Uterus (tissue), 4 donors: ENCODE measurements around the gene PTPRU. TPM values are rescaled to one million over a fixed set of nuclear protein-coding genes. Genes with fewer than 3 reads are reported as not detected.

Experiments used
- DNase-seq, 2 donors: peaks; one replicate each; pipeline ENCODE4 v3.0.0-alpha.2; 2019 to 2020
- H3K27ac ChIP-seq, 2 donors: fragments of 200-600 bp; sonication (generic); 1 replicate in 1 of 2; 2 replicates in 1 of 2; pipeline ENCODE4 v1.5.1; 2016 to 2018
- H3K27me3 ChIP-seq, 2 donors: fragments of 200-600 bp; sonication (generic); one replicate each; pipeline ENCODE4 v1.5.1; 2018 to 2019; ENCODE audit warnings: control low read depth in 1 of 2
- H3K36me3 ChIP-seq, 2 donors: fragments of 200-600 bp; sonication (generic); one replicate each; pipeline ENCODE4 v1.5.1; 2019; ENCODE audit warnings: control low read depth in 1 of 2
- H3K4me1 ChIP-seq, 2 donors: fragments of 200-600 bp; sonication (generic); one replicate each; pipeline ENCODE4 v1.5.1; 2018 to 2019; ENCODE audit warnings: control low read depth in 1 of 2
- H3K4me3 ChIP-seq, 2 donors: fragments of 200-600 bp; sonication (generic); 1 replicate in 1 of 2; 2 replicates in 1 of 2; pipeline ENCODE4 v1.5.1; 2018 to 2019; ENCODE audit warnings: mild to moderate bottlenecking in 1 of 2
- H3K9me3 ChIP-seq, 2 donors: fragments of 200-600 bp; sonication (generic); one replicate each; pipeline ENCODE4 v1.5.1; 2019; ENCODE audit warnings: control low read depth in 1 of 2
- POLR2A ChIP-seq, 2 donors: fragments of 450-650 bp; IDR thresholded peaks; one replicate each; pipeline ENCODE4 v1.6.1; 2016; ENCODE audit warnings: antibody characterized with exemption in 2 of 2, mild to moderate bottlenecking in 1 of 2, moderate library complexity in 1 of 2
- intact Hi-C: fragments of 100-400 bp; cut with DNase I; formaldehyde crosslinking; loops from one replicate; pipeline ENCODE4 v1.15.1; 2023; ENCODE audit warnings: low total_unique reads
- total RNA-seq, 4 donors: library from RNA; depleted of rRNA in 3 of 4; stranded (reverse); fragments of >200 nt in 3 of 4; gene quantifications; one replicate each; pipeline versions ENCODE4 v1.1.0 to v1.2.4, GENCODE V29; 2014 to 2023
- TF ChIP-seq, protein P1 (sequence below), 4 experiments: fragments of 200-600 bp in 2 of 4; fragments of 450-650 bp in 2 of 4; sonication (generic) in 2 of 4; IDR thresholded peaks; one replicate each; pipeline ENCODE4 v1.5.1; 2016 to 2019; ENCODE audit warnings: antibody characterized with exemption in 4 of 4, mild to moderate bottlenecking in 2 of 4, moderate library complexity in 1 of 4
- donor health status: DM: yes; HTN: yes; CAD: no.

The PTPRU gene
- total RNA-seq, 4 donors from 2014 or later = 9.5 to 48.2 (median 33.4) TPM

DNA sequence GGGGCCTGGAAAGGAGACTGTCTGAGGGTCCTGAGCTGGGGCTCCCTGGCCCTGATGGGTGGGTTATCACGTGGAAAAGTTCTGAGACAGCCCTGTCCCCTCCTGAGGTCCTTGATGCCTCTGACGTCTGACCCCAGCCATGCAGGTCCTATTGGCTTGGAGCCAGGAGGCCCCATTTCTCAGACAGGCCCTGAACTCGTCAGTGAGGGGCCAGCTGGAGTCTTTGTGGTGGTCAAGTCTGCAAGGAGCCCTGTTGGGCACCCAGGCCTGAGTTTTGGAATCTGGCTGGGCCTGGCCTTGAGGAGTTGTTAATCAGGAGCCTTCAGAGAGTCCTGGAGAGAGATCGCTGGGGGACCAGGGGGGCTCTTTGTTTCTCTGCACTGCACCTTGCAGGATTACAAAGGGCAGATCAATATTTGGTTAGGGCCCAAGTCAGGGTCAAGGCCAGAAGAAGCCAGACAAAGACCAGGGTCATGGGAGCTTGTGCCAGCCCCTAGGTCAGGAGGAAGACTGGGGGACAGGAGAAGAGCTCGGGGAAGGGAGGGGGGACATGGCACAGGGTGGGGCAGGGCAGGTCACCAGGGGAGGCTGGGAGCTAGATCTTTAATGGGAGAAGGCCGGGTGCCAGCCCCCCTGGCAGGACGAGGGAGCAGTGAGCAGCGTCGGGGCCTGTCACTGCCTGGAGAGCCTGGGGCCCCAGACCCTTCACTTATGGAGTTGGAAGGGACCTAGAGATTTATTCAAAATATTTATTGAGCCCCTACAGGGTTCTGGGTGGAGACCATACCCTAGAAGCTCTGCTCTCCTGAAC lies 83.2 kb downstream of the PTPRU start:
- intact Hi-C loops = no loop called here
- DNase-seq = no peak

DNA sequence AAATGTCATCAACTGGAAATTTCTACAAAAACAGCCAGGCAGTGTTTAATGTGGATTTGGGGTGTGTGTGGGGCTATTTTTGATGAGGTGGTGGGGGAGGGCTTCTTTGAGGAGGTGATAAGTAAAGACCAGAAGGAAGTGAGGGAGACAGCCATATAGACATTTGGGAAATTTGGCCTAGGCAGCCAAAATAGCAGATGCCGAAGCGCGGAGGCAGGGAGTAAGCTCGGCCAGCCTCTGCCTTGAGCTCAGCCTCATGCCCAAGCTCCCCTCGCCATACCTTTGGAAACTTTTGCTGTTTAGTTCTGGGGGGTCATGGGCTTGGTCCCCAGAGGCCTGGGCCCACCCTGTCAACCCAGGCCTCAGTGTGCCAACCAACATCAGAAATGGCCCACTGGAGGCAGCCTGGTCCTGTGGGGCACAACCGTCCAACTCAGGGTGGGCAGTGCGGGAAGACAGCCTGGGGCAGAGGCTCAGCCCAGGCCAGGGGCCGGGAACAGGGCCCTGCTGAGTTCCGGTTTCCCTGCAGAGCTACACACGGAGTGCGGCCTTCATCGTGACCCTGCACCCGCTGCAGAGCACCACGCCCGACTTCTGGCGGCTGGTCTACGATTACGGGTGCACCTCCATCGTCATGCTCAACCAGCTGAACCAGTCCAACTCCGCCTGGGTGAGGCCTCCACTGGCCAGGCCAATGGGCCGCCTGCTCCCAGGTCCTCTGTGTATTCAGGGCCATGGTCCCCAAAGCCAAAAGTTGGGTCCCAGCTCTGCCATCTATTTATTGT lies 84.0 kb downstream of the PTPRU start:
- DNase-seq = no peak
- TF ChIP-seq POLR2A (IDR thresholded peaks at IDR 0.05) = no peak
- TF ChIP-seq, protein P1, sequence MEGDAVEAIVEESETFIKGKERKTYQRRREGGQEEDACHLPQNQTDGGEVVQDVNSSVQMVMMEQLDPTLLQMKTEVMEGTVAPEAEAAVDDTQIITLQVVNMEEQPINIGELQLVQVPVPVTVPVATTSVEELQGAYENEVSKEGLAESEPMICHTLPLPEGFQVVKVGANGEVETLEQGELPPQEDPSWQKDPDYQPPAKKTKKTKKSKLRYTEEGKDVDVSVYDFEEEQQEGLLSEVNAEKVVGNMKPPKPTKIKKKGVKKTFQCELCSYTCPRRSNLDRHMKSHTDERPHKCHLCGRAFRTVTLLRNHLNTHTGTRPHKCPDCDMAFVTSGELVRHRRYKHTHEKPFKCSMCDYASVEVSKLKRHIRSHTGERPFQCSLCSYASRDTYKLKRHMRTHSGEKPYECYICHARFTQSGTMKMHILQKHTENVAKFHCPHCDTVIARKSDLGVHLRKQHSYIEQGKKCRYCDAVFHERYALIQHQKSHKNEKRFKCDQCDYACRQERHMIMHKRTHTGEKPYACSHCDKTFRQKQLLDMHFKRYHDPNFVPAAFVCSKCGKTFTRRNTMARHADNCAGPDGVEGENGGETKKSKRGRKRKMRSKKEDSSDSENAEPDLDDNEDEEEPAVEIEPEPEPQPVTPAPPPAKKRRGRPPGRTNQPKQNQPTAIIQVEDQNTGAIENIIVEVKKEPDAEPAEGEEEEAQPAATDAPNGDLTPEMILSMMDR (IDR thresholded peaks at IDR 0.05) = no peak

More for the DNA sequence above, 83.2 kb downstream of the PTPRU start:
- Histone ChIP-seq H3K9me3 (no peaks in the 10 kb centered on the region), H3K27me3 (no peaks in the 10 kb centered on the region), H3K36me3 (no peaks in the 10 kb centered on the region), H3K27ac (no peak overlapping the region), H3K4me1 (no peaks in the 10 kb centered on the region), H3K4me3 (no peak overlapping the region)
- TF ChIP-seq, protein P1 (IDR thresholded peaks at IDR 0.05) = no peak
- TF ChIP-seq POLR2A (IDR thresholded peaks at IDR 0.05) = no peak

DNA sequence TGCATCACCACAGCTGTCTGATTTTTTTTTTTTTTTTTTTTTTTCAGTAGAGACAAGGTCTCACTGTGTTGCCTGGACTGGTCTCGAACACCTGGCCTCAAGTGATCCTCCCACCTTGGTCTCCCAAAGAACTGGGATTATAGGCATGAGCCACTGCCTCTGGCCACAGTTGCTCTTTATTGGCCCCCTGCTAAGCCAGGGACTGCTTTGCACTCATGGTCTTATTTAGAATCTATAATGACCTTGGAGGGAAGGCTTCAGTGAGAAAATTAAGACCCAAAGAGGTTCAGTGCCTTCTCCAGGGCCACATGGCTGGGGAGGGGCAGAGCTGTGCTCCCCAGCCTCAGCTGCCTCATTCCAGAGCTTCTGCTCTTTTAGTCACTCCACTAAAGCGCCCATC lies 84.9 kb downstream of the PTPRU start:
- Histone ChIP-seq H3K27me3 (no peaks in the 10 kb centered on the region), H3K36me3 (no peaks in the 10 kb centered on the region), H3K9me3 (no peaks in the 10 kb centered on the region), H3K4me3 (no peak overlapping the region), H3K4me1 (no peaks in the 10 kb centered on the region), H3K27ac (no peak overlapping the region)
- DNase-seq = no peak
- TF ChIP-seq POLR2A (IDR thresholded peaks at IDR 0.05) = no peak
- TF ChIP-seq, protein P1 (IDR thresholded peaks at IDR 0.05) = no peak
- intact Hi-C loops = no loop called here

More for the DNA sequence above, 84.0 kb downstream of the PTPRU start:
- H3K4me1 ChIP-seq = no peaks in the 10 kb centered on the region
- no peak overlapping the region for H3K4me3 ChIP-seq
- H3K36me3 ChIP-seq = no peaks in the 10 kb centered on the region
- H3K27me3 ChIP-seq = no peaks in the 10 kb centered on the region
- intact Hi-C loops = no loop called here
- H3K27ac ChIP-seq = no peak overlapping the region
- H3K9me3 ChIP-seq = no peaks in the 10 kb centered on the region

DNA sequence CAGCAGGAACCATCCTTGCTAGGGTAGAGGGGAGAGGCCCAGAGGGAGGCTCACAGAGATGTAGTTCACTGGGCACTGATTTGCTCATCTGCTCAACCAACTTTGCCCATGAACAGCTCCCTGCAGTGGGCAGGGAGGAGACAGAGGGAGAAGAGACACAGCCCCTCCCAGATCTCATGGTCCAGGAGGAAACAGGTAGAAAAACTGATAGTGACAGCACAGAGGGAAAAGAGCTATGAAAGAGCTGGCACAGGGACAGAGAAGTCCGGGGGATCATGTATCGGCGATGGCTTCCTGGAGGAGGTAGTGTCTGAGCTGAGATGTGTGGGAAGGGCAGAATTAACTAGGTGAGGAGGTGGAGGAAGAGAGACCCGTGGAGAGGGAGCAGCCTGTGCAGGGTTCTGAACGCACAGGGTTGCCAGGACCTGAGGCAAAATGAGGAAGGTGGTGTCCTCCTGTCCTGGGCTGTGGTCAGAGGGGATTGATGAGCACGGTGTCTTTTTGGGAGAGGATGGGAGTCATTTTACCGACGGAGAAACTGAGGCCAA lies 85.9 kb downstream of the PTPRU start:
- H3K36me3 ChIP-seq = no peaks in the 10 kb centered on the region
- DNase-seq = no peak
- no peak overlapping the region for H3K27ac ChIP-seq
- no peaks in the 10 kb centered on the region for H3K27me3 ChIP-seq
- no peaks in the 10 kb centered on the region for H3K4me1 ChIP-seq
- H3K9me3 ChIP-seq = no peaks in the 10 kb centered on the region
- TF ChIP-seq, protein P1 (IDR thresholded peaks at IDR 0.05) = no peak
- TF ChIP-seq POLR2A (IDR thresholded peaks at IDR 0.05) = no peak
- intact Hi-C loops = no loop called here
- H3K4me3 ChIP-seq = no peak overlapping the region
